ENCODE results near the gene GTF2B.

- TF ChIP-seq CTCF (IDR thresholded peaks at IDR 0.05) (no peak), EZH2 (IDR thresholded peaks at IDR 0.05) (no peak), EZH2phosphoT487 (IDR thresholded peaks at IDR 0.05) (no peak)
Observed at GRCh38 chr1:88917321-88918025, 26.1 kb upstream of the GTF2B start.

All from neural progenitor cell (in vitro differentiated cells).